ENCODE measurements around the gene LPP.

LPP gene

DNA sequence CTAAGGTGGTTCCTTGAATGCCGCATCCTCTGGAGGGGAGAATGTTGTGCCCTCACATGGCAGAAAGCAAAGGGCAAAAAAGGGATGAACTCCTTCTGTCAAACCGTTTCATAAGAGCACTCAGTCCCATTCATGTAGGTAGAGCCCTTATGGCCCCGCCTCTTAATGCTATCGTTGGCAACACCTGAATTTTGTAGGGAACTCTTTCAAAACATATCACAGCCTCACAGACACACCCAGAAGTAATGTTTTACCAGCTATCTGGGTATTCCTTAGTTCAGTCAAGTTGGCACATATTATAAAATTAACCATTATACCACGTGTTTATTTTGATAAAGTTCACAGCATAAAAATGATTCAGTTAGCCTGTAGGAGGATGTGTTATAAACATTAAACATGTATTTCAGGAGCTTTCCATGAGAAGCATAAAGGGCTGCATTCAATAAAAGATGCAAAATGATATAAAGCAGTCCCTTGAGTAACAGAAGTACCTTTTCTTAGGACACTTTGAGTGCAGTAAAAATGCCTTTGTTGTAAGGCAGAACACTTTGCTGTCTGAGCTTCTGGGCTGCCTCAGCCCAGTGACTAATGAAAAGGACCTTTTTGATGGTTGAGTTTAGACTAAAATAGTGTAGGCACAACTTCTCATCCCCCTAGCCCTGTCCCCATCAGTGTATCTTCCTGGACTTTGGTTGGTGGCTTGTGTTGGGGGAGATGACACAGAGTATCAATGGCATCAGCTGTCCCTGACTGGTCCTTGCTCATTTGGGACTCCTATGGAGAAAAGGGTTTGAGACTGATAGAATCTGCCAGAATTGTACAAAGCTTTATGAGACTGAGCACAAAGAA lies 754.3 kb downstream of the LPP start:
- no peaks in the 10 kb centered on the region for H3K36me3 ChIP-seq (ENCODE audit: control insufficient read depth, insufficient read depth, low read length, severe bottlenecking)
- no peaks in the 10 kb centered on the region for H3K9me3 ChIP-seq (ENCODE audit: control insufficient read depth, low read length)
- DNase-seq (ENCODE audit: low read depth) = no peak
- no peak overlapping the region for H3K9ac ChIP-seq (ENCODE audit: low read length)
- H3K27me3 ChIP-seq (replicated peaks; ENCODE audit: control insufficient read depth, insufficient read depth, low read length) = no peaks in the 10 kb centered on the region
- peaks cover 15% of the 10 kb centered on the region for H3K4me1 ChIP-seq (ENCODE audit: control insufficient read depth, insufficient read depth, low read length)
- H3K4me3 ChIP-seq (ENCODE audit: low read length) = no peak overlapping the region

DNA sequence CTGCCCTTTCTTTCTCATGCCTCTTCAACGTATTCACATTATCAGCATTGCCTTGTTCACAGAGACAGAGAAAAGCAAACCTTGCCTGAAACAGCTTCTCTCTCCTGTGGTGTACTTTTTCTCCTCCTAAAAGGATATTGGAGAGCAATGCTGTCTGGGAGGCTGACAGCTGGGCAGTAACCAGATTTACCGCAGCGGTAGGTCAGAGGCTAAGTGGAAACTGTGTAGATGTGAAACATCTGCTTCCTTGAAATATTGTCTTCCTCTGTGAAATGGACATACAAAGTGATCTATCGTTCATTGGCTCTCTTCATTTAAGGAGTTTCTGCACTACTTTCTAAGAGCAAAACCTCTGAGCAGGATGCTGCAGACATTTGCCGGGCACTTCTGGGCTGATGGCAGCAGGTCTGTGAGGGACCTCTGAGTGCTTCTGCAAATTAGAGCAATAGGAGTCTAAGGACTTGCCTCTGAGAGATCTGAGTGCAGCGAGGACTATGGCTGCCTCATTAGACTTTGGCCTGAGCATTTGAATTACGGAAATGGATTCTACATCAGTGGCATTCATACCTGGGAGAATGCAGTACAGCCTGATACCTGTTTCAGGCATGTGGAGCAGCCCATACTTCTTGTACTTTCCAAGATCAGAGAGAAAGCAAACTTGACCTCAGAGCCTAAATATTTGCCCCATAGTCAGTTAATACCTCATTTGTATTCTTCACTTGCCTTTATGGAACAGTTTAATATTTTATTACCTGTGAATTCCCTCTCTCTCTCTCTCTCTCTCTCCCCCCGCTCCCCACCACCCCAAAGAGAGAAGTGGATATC lies 757.3 kb downstream of the LPP start:
- peaks cover 27% of the 10 kb centered on the region for H3K4me1 ChIP-seq (ENCODE audit: control insufficient read depth, insufficient read depth, low read length)
- no peaks in the 10 kb centered on the region for H3K27me3 ChIP-seq (replicated peaks; ENCODE audit: control insufficient read depth, insufficient read depth, low read length)
- no peaks in the 10 kb centered on the region for H3K36me3 ChIP-seq (ENCODE audit: control insufficient read depth, insufficient read depth, low read length, severe bottlenecking)
- H3K4me3 ChIP-seq (ENCODE audit: low read length) = no peak overlapping the region
- no peaks in the 10 kb centered on the region for H3K9me3 ChIP-seq (ENCODE audit: control insufficient read depth, low read length)
- no peak for DNase-seq (ENCODE audit: low read depth)
- H3K9ac ChIP-seq (ENCODE audit: low read length) = no peak overlapping the region

DNA sequence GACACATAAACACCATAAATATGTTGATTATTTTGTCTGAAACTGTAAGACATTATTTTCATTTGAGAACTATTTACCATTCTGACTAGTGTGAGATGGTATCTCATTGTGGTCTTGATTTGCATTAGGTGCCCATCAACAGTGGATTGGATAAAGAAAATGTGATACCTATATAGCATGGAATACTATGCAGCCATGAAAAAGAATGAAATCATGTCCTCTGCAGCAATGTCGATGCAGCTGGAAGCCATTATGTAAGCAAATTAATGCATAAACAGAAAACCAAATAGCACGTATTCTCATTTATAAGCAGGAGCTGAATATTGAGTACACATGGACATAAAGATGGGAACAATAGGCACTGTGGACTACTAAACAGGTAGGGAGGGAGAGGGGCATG lies 759.1 kb downstream of the LPP start:
- no peaks in the 10 kb centered on the region for H3K36me3 ChIP-seq (ENCODE audit: control insufficient read depth, insufficient read depth, low read length, severe bottlenecking)
- H3K4me3 ChIP-seq (ENCODE audit: low read length) = no peak overlapping the region
- no peak for DNase-seq (ENCODE audit: low read depth)
- H3K27me3 ChIP-seq (replicated peaks; ENCODE audit: control insufficient read depth, insufficient read depth, low read length) = no peaks in the 10 kb centered on the region
- peaks cover 46% of the 10 kb centered on the region for H3K4me1 ChIP-seq (ENCODE audit: control insufficient read depth, insufficient read depth, low read length)
- H3K9me3 ChIP-seq (ENCODE audit: control insufficient read depth, low read length) = no peaks in the 10 kb centered on the region
- no peak overlapping the region for H3K9ac ChIP-seq (ENCODE audit: low read length)

- Histone ChIP-seq H3K4me3 (ENCODE audit: low read length) (no peak overlapping the region), H3K9ac (ENCODE audit: low read length) (peak overlapping the region; percentile 65)
- peak; percentile 20 for DNase-seq (ENCODE audit: low read depth)
These were observed 760.6 kb downstream of the LPP start for GRCh38 chr3:188914552-188914951.

GRCh38 chr3:188915127-188915526 lies 761.2 kb downstream of the LPP start:
- Histone ChIP-seq H3K36me3 (ENCODE audit: control insufficient read depth, insufficient read depth, low read length, severe bottlenecking) (no peaks in the 10 kb centered on the region), H3K4me1 (ENCODE audit: control insufficient read depth, insufficient read depth, low read length) (peaks cover 50% of the 10 kb centered on the region), H3K9ac (ENCODE audit: low read length) (peak overlapping the region; percentile 65), H3K9me3 (ENCODE audit: control insufficient read depth, low read length) (no peaks in the 10 kb centered on the region), H3K4me3 (ENCODE audit: low read length) (no peak overlapping the region), H3K27me3 (replicated peaks; ENCODE audit: control insufficient read depth, insufficient read depth, low read length) (no peaks in the 10 kb centered on the region)
- DNase-seq (ENCODE audit: low read depth) = peak; percentile 36

More at GRCh38 chr3:188914552-188914951, 760.6 kb downstream of the LPP start:
- H3K9me3 ChIP-seq (ENCODE audit: control insufficient read depth, low read length) = no peaks in the 10 kb centered on the region
- H3K4me1 ChIP-seq (ENCODE audit: control insufficient read depth, insufficient read depth, low read length) = peaks cover 50% of the 10 kb centered on the region
- H3K27me3 ChIP-seq (replicated peaks; ENCODE audit: control insufficient read depth, insufficient read depth, low read length) = no peaks in the 10 kb centered on the region
- no peaks in the 10 kb centered on the region for H3K36me3 ChIP-seq (ENCODE audit: control insufficient read depth, insufficient read depth, low read length, severe bottlenecking)

DNA sequence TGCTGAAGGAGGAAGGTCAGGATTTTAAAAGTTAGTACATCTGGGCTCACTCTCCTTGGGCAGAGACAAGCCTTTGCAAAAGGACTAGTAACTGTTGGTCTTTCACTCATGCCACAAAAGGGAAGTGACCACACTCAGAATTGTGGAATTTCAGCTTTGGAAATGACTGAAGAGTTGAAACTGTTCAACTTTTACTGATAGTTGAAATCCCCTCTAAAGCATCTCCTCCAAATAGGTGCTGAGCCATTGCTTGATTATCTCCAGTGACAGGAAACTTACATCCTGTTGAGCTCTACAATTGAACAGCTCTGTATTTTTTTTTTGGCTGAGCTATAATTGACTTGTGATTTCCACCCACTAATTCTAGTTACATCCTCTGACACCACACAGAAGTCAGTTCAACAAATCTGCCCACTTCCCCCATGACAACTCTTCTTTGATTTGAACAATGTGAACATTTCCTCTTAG lies 763.0 kb downstream of the LPP start:
- Histone ChIP-seq H3K9me3 (ENCODE audit: control insufficient read depth, low read length) (no peaks in the 10 kb centered on the region), H3K27me3 (replicated peaks; ENCODE audit: control insufficient read depth, insufficient read depth, low read length) (no peaks in the 10 kb centered on the region), H3K9ac (ENCODE audit: low read length) (no peak overlapping the region), H3K4me3 (ENCODE audit: low read length) (no peak overlapping the region), H3K36me3 (ENCODE audit: control insufficient read depth, insufficient read depth, low read length, severe bottlenecking) (no peaks in the 10 kb centered on the region), H3K4me1 (ENCODE audit: control insufficient read depth, insufficient read depth, low read length) (peaks cover 49% of the 10 kb centered on the region)
- DNase-seq (ENCODE audit: low read depth) = no peak

DNA sequence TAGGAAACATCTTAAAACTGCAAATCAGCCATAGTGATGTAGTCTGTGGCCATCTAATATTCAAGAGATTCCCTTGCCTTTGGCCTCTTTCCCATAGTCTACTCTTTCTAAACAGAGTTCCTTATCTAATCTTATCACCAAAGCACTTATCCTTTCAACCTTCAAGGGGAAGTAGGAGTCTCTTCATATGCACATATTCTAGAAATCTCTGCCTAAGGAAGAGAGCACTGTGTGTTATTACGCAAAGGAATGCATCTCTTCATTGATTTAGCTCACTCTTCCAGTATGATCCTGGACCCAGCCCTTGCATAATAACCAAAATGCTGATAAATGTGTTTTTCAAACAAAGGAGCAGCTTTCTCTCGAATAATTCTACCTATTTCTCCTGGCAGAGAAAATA lies 764.1 kb downstream of the LPP start:
- no peaks in the 10 kb centered on the region for H3K27me3 ChIP-seq (replicated peaks; ENCODE audit: control insufficient read depth, insufficient read depth, low read length)
- DNase-seq (ENCODE audit: low read depth) = no peak

GRCh38 chr3:188923671-188924070 lies 769.7 kb downstream of the LPP start:
- no peak for DNase-seq (ENCODE audit: low read depth)

More for the DNA sequence above, 764.1 kb downstream of the LPP start:
- no peaks in the 10 kb centered on the region for H3K9me3 ChIP-seq (ENCODE audit: control insufficient read depth, low read length)
- no peaks in the 10 kb centered on the region for H3K36me3 ChIP-seq (ENCODE audit: control insufficient read depth, insufficient read depth, low read length, severe bottlenecking)
- H3K9ac ChIP-seq (ENCODE audit: low read length) = no peak overlapping the region
- H3K4me3 ChIP-seq (ENCODE audit: low read length) = no peak overlapping the region
- H3K4me1 ChIP-seq (ENCODE audit: control insufficient read depth, insufficient read depth, low read length) = peaks cover 49% of the 10 kb centered on the region

DNA sequence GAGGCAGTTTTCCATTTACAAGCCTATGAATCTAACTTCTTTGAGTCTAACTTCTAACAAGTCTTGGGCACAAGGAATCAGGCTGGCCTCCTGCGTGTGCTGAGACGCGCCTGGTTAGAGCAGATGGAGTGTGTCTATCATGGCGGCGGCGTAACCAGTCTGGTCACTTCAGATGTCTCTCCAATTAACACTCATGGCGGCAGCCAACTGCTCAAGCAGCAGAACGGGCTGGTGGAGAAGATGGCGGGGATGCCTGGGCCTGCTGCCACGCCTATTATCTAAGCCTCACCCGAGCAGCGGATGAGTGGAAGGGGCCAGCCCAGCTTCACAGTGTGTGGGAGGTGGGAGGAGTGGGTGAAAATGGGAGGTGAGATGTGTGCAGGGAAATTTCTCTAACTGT lies 771.4 kb downstream of the LPP start:
- H3K9ac ChIP-seq (ENCODE audit: low read length) = no peak overlapping the region
- H3K27me3 ChIP-seq (replicated peaks; ENCODE audit: control insufficient read depth, insufficient read depth, low read length) = no peaks in the 10 kb centered on the region
- H3K4me1 ChIP-seq (ENCODE audit: control insufficient read depth, insufficient read depth, low read length) = peaks cover 15% of the 10 kb centered on the region
- no peaks in the 10 kb centered on the region for H3K36me3 ChIP-seq (ENCODE audit: control insufficient read depth, insufficient read depth, low read length, severe bottlenecking)
- no peak for DNase-seq (ENCODE audit: low read depth)
- no peaks in the 10 kb centered on the region for H3K9me3 ChIP-seq (ENCODE audit: control insufficient read depth, low read length)
- H3K4me3 ChIP-seq (ENCODE audit: low read length) = no peak overlapping the region

More at GRCh38 chr3:188923671-188924070, 769.7 kb downstream of the LPP start:
- Histone ChIP-seq H3K4me3 (ENCODE audit: low read length) (no peak overlapping the region), H3K4me1 (ENCODE audit: control insufficient read depth, insufficient read depth, low read length) (peaks cover 15% of the 10 kb centered on the region), H3K27me3 (replicated peaks; ENCODE audit: control insufficient read depth, insufficient read depth, low read length) (no peaks in the 10 kb centered on the region), H3K36me3 (ENCODE audit: control insufficient read depth, insufficient read depth, low read length, severe bottlenecking) (no peaks in the 10 kb centered on the region), H3K9me3 (ENCODE audit: control insufficient read depth, low read length) (no peaks in the 10 kb centered on the region), H3K9ac (ENCODE audit: low read length) (no peak overlapping the region)

- H3K36me3 ChIP-seq (ENCODE audit: control insufficient read depth, insufficient read depth, low read length, severe bottlenecking) = no peaks in the 10 kb centered on the region
- H3K4me3 ChIP-seq (ENCODE audit: low read length) = no peak overlapping the region
- no peaks in the 10 kb centered on the region for H3K9me3 ChIP-seq (ENCODE audit: control insufficient read depth, low read length)
- no peaks in the 10 kb centered on the region for H3K27me3 ChIP-seq (replicated peaks; ENCODE audit: control insufficient read depth, insufficient read depth, low read length)
- peaks cover 16% of the 10 kb centered on the region for H3K4me1 ChIP-seq (ENCODE audit: control insufficient read depth, insufficient read depth, low read length)
- DNase-seq (ENCODE audit: low read depth) = no peak
- no peak overlapping the region for H3K9ac ChIP-seq (ENCODE audit: low read length)
These were observed 772.2 kb downstream of the LPP start for GRCh38 chr3:188926111-188926510.

- peaks cover 20% of the 10 kb centered on the region for H3K4me1 ChIP-seq (ENCODE audit: control insufficient read depth, insufficient read depth, low read length)
- H3K36me3 ChIP-seq (ENCODE audit: control insufficient read depth, insufficient read depth, low read length, severe bottlenecking) = no peaks in the 10 kb centered on the region
- H3K9ac ChIP-seq (ENCODE audit: low read length) = no peak overlapping the region
- H3K27me3 ChIP-seq (replicated peaks; ENCODE audit: control insufficient read depth, insufficient read depth, low read length) = no peaks in the 10 kb centered on the region
- DNase-seq (ENCODE audit: low read depth) = no peak
- no peaks in the 10 kb centered on the region for H3K9me3 ChIP-seq (ENCODE audit: control insufficient read depth, low read length)
- no peak overlapping the region for H3K4me3 ChIP-seq (ENCODE audit: low read length)
These were observed 773.0 kb downstream of the LPP start for GRCh38 chr3:188926741-188927511.
